SK-N-SH (cell line): ENCODE results near the gene TJP1.

Source experiments
- MEF2A ChIP-seq: IDR thresholded peaks from 2 replicates; pipeline ENCODE4 v1.4.0; 2012; ENCODE audit warnings: low read depth, borderline replicate concordance
- NRF1 ChIP-seq: IDR thresholded peaks from 2 replicates; pipeline ENCODE4 v1.6.1; 2012; ENCODE audit warnings: low read depth, mild to moderate bottlenecking, low read length
- YY1 ChIP-seq: IDR thresholded peaks from 2 replicates; pipeline ENCODE4 v1.4.0; 2012; ENCODE audit warnings: low read depth, mild to moderate bottlenecking
- TF ChIP-seq, protein P1 (sequence below): fragments of 200-600 bp; sonication (generic); IDR thresholded peaks from 2 replicates; pipeline ENCODE4 v1.6.1; 2017; ENCODE audit warnings: antibody characterized with exemption, mild to moderate bottlenecking, moderate library complexity
- TF ChIP-seq, protein P2 (sequence below): IDR thresholded peaks from 2 replicates; pipeline ENCODE4 v1.4.0; 2012; ENCODE audit warnings: low read depth

DNA sequence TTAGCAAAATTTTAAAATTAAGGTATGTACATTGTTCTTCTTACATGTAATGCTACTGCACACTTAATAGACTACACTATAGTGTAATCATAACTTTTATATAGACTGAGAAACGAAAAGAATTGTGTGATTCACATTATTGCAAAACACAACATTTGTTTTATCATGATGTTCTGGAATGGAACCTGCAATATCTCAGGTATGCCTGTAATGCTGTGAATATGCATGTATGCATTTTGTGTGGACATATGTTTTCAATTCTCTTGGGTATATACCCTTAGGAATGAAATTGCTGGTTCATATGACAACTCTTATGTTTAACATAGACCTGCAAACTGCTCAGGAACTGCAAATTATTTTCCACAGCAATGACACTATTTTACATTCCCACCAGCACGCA lies 38.6 kb upstream of the TJP1 start:
- TF ChIP-seq, protein P1, sequence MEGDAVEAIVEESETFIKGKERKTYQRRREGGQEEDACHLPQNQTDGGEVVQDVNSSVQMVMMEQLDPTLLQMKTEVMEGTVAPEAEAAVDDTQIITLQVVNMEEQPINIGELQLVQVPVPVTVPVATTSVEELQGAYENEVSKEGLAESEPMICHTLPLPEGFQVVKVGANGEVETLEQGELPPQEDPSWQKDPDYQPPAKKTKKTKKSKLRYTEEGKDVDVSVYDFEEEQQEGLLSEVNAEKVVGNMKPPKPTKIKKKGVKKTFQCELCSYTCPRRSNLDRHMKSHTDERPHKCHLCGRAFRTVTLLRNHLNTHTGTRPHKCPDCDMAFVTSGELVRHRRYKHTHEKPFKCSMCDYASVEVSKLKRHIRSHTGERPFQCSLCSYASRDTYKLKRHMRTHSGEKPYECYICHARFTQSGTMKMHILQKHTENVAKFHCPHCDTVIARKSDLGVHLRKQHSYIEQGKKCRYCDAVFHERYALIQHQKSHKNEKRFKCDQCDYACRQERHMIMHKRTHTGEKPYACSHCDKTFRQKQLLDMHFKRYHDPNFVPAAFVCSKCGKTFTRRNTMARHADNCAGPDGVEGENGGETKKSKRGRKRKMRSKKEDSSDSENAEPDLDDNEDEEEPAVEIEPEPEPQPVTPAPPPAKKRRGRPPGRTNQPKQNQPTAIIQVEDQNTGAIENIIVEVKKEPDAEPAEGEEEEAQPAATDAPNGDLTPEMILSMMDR, result no peak
- TF ChIP-seq MEF2A (no peak), NRF1 (no peak), YY1 (no peak)
- TF ChIP-seq, protein P2, sequence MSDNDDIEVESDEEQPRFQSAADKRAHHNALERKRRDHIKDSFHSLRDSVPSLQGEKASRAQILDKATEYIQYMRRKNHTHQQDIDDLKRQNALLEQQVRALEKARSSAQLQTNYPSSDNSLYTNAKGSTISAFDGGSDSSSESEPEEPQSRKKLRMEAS, result no peak
